ENCODE measurements around the gene RTTN. TPM values are rescaled to one million over a fixed set of nuclear protein-coding genes. Genes with fewer than 3 reads are reported as not detected.
"Not testable (repeated sequence)": the region's sequence is repeated elsewhere in the genome, so short reads cannot be mapped to it uniquely, and the experiment has no call there.

Gene RTTN
- 14.3 and 16.8 TPM in 2 replicates for total RNA-seq (2021)
- Bru-seq, nascent RNA, result percentile 76 among the genes with signal in this experiment
- percentile 82 among the genes with signal in this experiment for BruChase-seq, experiment 1, labeled RNA remaining after a 2-hour chase
- percentile 70 among the genes with signal in this experiment for BruChase-seq, experiment 2, labeled RNA remaining after a 6-hour chase
- long read RNA-seq, full-length matches to known transcripts, result 1 of 5 reads
- long read RNA-seq, partial matches to known transcripts, result 1 of 5 reads
- long read RNA-seq, other reads (novel, unspliced or antisense), result 3 of 5 reads

DNA sequence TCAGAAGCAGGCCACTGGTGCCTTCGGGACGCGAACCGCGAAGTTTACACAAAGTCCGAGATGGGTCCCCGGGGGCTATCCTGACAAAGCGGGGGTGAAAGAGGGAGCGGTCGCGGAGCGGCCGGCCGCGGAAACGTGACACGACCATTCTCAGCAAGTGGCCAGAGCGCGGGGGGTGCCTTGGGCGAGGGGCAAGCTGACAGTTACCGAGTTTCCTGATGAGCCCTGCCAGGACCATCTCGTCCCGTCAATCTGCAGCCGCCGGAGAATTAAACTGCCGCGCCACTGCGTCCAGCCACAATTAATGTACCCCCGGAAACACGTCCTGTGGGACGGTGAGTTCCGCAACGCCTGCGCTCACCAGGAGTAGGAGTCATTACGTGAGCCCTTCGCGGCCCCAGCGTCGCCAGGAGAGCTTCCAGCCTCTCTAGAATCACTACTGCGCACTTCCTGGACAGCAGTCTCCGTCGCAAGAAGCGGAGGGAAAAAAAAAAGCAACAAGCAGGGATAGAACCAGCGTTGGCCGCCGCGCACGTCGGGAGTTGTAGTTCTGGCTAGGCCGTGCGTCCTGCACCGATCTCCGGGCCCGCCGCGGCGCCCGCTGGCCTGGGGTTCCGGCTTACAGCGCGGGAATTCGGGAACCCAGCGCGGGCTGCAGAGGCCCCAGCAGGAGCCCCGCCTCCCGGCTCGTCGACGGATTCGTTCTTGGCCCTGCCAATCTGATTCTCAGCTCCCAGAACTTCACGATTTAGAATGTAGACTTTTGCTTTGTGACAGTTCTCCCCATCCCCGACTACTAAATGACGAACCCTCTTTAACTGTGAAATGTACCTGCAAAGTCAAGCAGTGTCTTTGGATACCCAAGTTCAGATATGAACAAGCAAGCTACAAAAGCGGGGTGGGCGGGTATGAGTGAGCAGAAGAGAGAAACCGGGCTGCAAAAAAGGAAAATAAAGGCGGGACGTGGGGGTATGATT, at the start of gene RTTN:
RTTN (minus strand) TSS at position 267 of the 977 bp plus-strand sequence; CDS start at position 238, 29 bp downstream.
- Histone ChIP-seq H3K27ac (peak within 1 kb of the TSS; percentile 93), H3K4me1 (replicated peaks; ENCODE audit: insufficient read depth) (peaks cover 18% of the 10 kb centered on the region), H3F3A (ENCODE audit: insufficient read depth, low read depth) (no peaks in the 10 kb centered on the region), H3K4me3 (peak within 1 kb of the TSS; percentile 99), H3K9me3 (ENCODE audit: insufficient read depth, low read depth) (no peaks in the 10 kb centered on the region), H4K20me1 (ENCODE audit: insufficient read depth) (no peaks in the 10 kb centered on the region; the same call in 1 of the 2 replicates), H3K27me3 (ENCODE audit: insufficient read depth, low read depth) (no peaks in the 10 kb centered on the region), H3K4me2 (peak within 1 kb of the TSS; percentile 89), H3K9me2 (ENCODE audit: insufficient read depth) (no peaks in the 10 kb centered on the region), H3K79me2 (ENCODE audit: low read depth) (peaks cover 22% of the 10 kb centered on the region), H3K36me3 (ENCODE audit: low read depth) (0 out of 2 replicates have a peak, but pooled peaks cover 3% of the 10 kb centered on the region), H2AFZ (peak within 1 kb of the TSS; percentile 99)
- peak; percentile 84 to 91 for DNase-seq
- intact Hi-C loops (cut with micrococcal nuclease; ENCODE audit: unreplicated experiment), result loop anchor here (1.0 kb wide), 1 partner anchor 38 kb away; no protein-coding TSS in a partner anchor
- TF ChIP-seq EZH2 (IDR thresholded peaks at IDR 0.05; ENCODE audit: low read depth), result no peak
- ChIA-PET POLR2A (ENCODE audit: unreplicated experiment) (no interaction called here), CTCF (no interaction called here)
- BruUV-seq (replicated peaks), result no TSS peak

DNA sequence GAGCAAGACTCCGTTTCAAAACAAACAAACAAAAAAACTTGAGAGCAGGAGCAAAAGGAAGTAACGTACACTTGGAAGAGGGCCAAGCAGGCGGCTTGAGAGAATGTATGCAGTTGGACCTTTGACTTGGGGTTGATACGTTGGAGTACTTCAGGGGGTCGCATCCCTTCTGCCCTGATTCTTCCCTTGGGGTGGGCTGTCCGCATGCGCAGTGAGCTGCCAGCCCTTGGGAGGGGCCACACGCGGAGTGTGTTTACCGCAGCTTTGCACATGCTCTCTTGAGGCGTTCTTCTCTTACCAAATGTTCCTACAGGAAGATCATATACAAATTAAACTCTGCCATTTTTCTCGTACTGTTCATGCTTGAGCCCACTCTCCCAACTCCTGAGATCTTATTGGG, 45.3 kb upstream of the RTTN start:
- no peaks in the 10 kb centered on the region; the same call in 1 of the 2 replicates for H3F3A ChIP-seq (ENCODE audit: insufficient read depth, low read depth)
- TF ChIP-seq CTCF (conservative IDR thresholded peaks at IDR 0.05) (no peak), EZH2 (IDR thresholded peaks at IDR 0.05; ENCODE audit: low read depth) (no peak)
- H3K4me3 ChIP-seq, result no peak overlapping the region
- no peak overlapping the region for H2AFZ ChIP-seq
- no peaks in the 10 kb centered on the region for H3K27me3 ChIP-seq (ENCODE audit: insufficient read depth, low read depth)
- H3K27ac ChIP-seq, result no peak overlapping the region
- POLR2A ChIA-PET (ENCODE audit: unreplicated experiment), result no interaction called here
- no peaks in the 10 kb centered on the region for H3K36me3 ChIP-seq (ENCODE audit: low read depth)
- H3K4me2 ChIP-seq, result no peak overlapping the region
- no peaks in the 10 kb centered on the region for H3K79me2 ChIP-seq (ENCODE audit: low read depth)
- H3K9me2 ChIP-seq (ENCODE audit: insufficient read depth), result no peaks in the 10 kb centered on the region
- intact Hi-C loops (cut with micrococcal nuclease; ENCODE audit: unreplicated experiment), result no loop called here
- BruUV-seq (replicated peaks), result no TSS peak
- DNase-seq, result no peak
- no peaks in the 10 kb centered on the region for H3K9me3 ChIP-seq (ENCODE audit: insufficient read depth, low read depth)
- no peaks in the 10 kb centered on the region for H3K4me1 ChIP-seq (replicated peaks; ENCODE audit: insufficient read depth)
- H4K20me1 ChIP-seq (ENCODE audit: insufficient read depth), result no peaks in the 10 kb centered on the region
- CTCF ChIA-PET, result no interaction called here

DNA sequence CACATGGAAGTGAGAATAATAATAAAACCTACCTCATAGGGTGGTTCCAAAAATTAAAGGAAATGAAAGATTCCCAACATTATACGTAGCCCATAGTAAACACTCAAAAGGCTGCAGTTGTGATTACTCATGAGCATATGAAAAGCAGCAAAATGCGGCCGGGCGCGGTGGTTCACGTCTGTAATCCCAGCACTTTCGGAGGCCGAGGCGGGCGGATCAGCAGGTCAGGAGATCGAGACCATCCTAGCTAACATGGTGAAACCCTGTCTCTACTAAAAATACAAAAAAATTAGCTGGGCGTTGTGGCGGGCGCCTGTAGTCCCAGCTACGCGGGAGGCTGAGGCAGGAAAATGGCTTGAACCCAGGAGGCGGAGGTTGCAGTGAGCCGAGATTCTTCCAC, 44.4 kb upstream of the RTTN start:
- H3K4me1 ChIP-seq (replicated peaks; ENCODE audit: insufficient read depth); CTCF ChIA-PET; H2AFZ ChIP-seq; intact Hi-C loops (cut with micrococcal nuclease; ENCODE audit: unreplicated experiment); POLR2A ChIA-PET (ENCODE audit: unreplicated experiment); H3K79me2 ChIP-seq (ENCODE audit: low read depth); DNase-seq; H3K36me3 ChIP-seq (ENCODE audit: low read depth); H3K9me2 ChIP-seq (ENCODE audit: insufficient read depth); BruUV-seq (replicated peaks); H4K20me1 ChIP-seq (ENCODE audit: insufficient read depth); H3K27ac ChIP-seq; H3K4me3 ChIP-seq; H3K27me3 ChIP-seq (ENCODE audit: insufficient read depth, low read depth); H3K4me2 ChIP-seq; H3F3A ChIP-seq (ENCODE audit: insufficient read depth, low read depth); H3K9me3 ChIP-seq (ENCODE audit: insufficient read depth, low read depth): not testable (repeated sequence)

DNA sequence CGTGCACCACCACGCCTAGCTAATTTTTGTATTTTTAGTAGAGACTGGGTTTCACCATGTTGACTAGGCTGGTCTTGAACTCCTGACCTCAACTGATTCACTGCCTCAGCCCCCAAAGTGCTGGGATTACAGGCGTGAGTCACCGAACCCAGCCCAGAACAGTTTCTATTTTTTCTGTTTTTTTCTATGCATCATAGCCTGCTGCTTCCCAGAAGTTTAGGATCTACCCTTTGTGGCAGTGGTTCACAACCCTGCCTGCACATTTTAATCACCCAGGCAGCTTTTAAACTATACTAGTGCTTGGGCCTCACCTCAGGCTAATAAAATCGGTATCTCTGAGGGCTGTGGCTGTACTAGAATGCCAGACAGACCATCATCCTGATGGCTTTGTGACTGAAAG, 43.6 kb upstream of the RTTN start:
- CTCF ChIA-PET, result no interaction called here
- no TSS peak for BruUV-seq (replicated peaks)

More for the DNA sequence above, 43.6 kb upstream of the RTTN start:
- H2AFZ ChIP-seq, result no peak overlapping the region
- no peak for DNase-seq
- no peak overlapping the region for H3K4me2 ChIP-seq
- H4K20me1 ChIP-seq (ENCODE audit: insufficient read depth), result no peaks in the 10 kb centered on the region
- no peak overlapping the region for H3K4me3 ChIP-seq
- H3K27ac ChIP-seq, result no peak overlapping the region
- POLR2A ChIA-PET (ENCODE audit: unreplicated experiment), result no interaction called here
- no peak for TF ChIP-seq CTCF (conservative IDR thresholded peaks at IDR 0.05)
- no peak for TF ChIP-seq EZH2 (IDR thresholded peaks at IDR 0.05; ENCODE audit: low read depth)
- intact Hi-C loops (cut with micrococcal nuclease; ENCODE audit: unreplicated experiment), result no loop called here
- H3K27me3 ChIP-seq (ENCODE audit: insufficient read depth, low read depth), result no peaks in the 10 kb centered on the region
- no peaks in the 10 kb centered on the region for H3K79me2 ChIP-seq (ENCODE audit: low read depth)
- H3K36me3 ChIP-seq (ENCODE audit: low read depth), result no peaks in the 10 kb centered on the region
- H3K9me3 ChIP-seq (ENCODE audit: insufficient read depth, low read depth), result no peaks in the 10 kb centered on the region
- H3F3A ChIP-seq (ENCODE audit: insufficient read depth, low read depth), result peaks cover 4% of the 10 kb centered on the region
- H3K9me2 ChIP-seq (ENCODE audit: insufficient read depth), result no peaks in the 10 kb centered on the region
- H3K4me1 ChIP-seq (replicated peaks; ENCODE audit: insufficient read depth), result peaks cover 5% of the 10 kb centered on the region

Data from PC-9 (cell line).